Prostate gland (tissue), 2 donors: ENCODE results near the gene ATG2A.

Source experiments
- POLR2A ChIP-seq: fragments of 450-650 bp; IDR thresholded peaks from one replicate; pipeline ENCODE4 v1.6.1; 2016; ENCODE audit warnings: antibody characterized with exemption, mild to moderate bottlenecking
- POLR2AphosphoS5 ChIP-seq: sonication (generic); formaldehyde crosslinking; IDR thresholded peaks from one replicate; pipeline ENCODE4 v1.6.1; 2017; ENCODE audit warnings: antibody characterized with exemption
- TF ChIP-seq, protein P1 (sequence below), 4 experiments: fragments of 200-600 bp in 2 of 4; fragments of 450-650 bp in 2 of 4; sonication (generic) in 2 of 4; IDR thresholded peaks; 1 replicate in 3 of 4; 2 replicates in 1 of 4; pipeline ENCODE4 v1.5.1; 2016 to 2019; ENCODE audit warnings: antibody characterized with exemption in 4 of 4, mild to moderate bottlenecking in 2 of 4, moderate library complexity in 2 of 4

DNA sequence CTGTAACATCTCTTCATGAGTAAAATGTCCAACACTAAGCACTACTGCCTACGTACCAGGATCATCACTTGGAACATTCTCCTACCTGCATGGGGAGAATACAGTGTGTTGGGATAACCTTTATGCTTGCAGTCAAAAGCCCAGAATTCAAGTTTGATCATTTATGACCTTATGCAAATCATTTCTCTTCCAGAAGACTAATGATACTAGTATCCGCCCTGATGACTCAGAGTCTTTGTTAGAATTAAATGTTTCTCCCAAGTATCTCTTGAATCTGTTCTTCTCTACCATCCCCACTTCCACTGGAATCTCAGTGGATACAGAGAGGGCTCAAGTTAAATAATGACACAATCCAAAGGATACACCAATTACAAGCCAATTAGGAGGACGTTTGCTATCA is 42.5 kb upstream of the ATG2A start:
- TF ChIP-seq, protein P1, sequence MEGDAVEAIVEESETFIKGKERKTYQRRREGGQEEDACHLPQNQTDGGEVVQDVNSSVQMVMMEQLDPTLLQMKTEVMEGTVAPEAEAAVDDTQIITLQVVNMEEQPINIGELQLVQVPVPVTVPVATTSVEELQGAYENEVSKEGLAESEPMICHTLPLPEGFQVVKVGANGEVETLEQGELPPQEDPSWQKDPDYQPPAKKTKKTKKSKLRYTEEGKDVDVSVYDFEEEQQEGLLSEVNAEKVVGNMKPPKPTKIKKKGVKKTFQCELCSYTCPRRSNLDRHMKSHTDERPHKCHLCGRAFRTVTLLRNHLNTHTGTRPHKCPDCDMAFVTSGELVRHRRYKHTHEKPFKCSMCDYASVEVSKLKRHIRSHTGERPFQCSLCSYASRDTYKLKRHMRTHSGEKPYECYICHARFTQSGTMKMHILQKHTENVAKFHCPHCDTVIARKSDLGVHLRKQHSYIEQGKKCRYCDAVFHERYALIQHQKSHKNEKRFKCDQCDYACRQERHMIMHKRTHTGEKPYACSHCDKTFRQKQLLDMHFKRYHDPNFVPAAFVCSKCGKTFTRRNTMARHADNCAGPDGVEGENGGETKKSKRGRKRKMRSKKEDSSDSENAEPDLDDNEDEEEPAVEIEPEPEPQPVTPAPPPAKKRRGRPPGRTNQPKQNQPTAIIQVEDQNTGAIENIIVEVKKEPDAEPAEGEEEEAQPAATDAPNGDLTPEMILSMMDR (IDR thresholded peaks at IDR 0.05): no peak
- TF ChIP-seq POLR2A: no peak
- no peak for TF ChIP-seq POLR2AphosphoS5
